ENCODE measurements around the gene USP35.

USP35 gene

GRCh38 chr11:78262238-78262637 lies 73.5 kb downstream of the USP35 start:
- DNase-seq (ENCODE audit: low spot score), result no peak
- FAIRE-seq, result no peak

- FAIRE-seq (no peak), DNase-seq (ENCODE audit: low spot score) (no peak)
These were observed 74.0 kb downstream of the USP35 start for GRCh38 chr11:78262691-78263090.

All from urothelium cell line (cell line).